PC-3 (cell line): ENCODE data around the gene CHST11.

Experiments used
- CTCF ChIP-seq: fragments of 300-600 bp; sonication (generic); conservative IDR thresholded peaks from 2 replicates; pipeline ENCODE4 v1.5.1; 2017; ENCODE audit warnings: antibody characterized with exemption, low read depth, mild to moderate bottlenecking, low read length
- EZH2 ChIP-seq: fragments of 300-600 bp; sonication (generic); IDR thresholded peaks from one replicate; pipeline ENCODE4 v1.6.1; 2017; ENCODE audit warnings: antibody characterized with exemption, mild to moderate bottlenecking, low read length; ENCODE audit not compliant: unreplicated experiment

- no peak for TF ChIP-seq CTCF
- no peak for TF ChIP-seq EZH2
Observed at GRCh38 chr12:104448031-104448430, 8.7 kb upstream of the CHST11 start.
